K562 (cell line): ENCODE data around the gene SLC35D2.

ENCODE experiments used
- SIX5 ChIP-seq, 2 experiments: IDR thresholded peaks; 2 replicates each; pipeline ENCODE4 v1.6.1; 2011; ENCODE audit warnings: low read length in 2 of 2, borderline replicate concordance in 1 of 2, low read depth in 1 of 2, mild to moderate bottlenecking in 1 of 2, moderate library complexity in 1 of 2; ENCODE audit not compliant: insufficient read depth in 1 of 2
- ZNF184 ChIP-seq: sonication (generic); formaldehyde crosslinking; IDR thresholded peaks from 2 replicates; pipeline ENCODE4 v1.5.0; 2020; ENCODE audit warnings: missing genetic modification reagents

GRCh38 chr9:96348261-96348660 is 35.2 kb downstream of the SLC35D2 start:
- no peak for TF ChIP-seq SIX5 (IDR thresholded peaks at IDR 0.05; ENCODE audit: borderline replicate concordance in 1 of 2, insufficient read depth in 1 of 2, low read depth in 1 of 2, low read length in 2 of 2)
- no peak for TF ChIP-seq ZNF184 (CRISPR knock-in tag)
